Ramos (cell line): ENCODE results near the gene IHH.

ENCODE experiments used
- in situ Hi-C: fragments of 300-500 bp; cut with MboI; formaldehyde crosslinking; loops from one replicate; pipeline ENCODE4 v1.14.3; 2022; ENCODE audit warnings: low sequenced_read_pairs; ENCODE audit not compliant: unreplicated experiment

Gene IHH

DNA sequence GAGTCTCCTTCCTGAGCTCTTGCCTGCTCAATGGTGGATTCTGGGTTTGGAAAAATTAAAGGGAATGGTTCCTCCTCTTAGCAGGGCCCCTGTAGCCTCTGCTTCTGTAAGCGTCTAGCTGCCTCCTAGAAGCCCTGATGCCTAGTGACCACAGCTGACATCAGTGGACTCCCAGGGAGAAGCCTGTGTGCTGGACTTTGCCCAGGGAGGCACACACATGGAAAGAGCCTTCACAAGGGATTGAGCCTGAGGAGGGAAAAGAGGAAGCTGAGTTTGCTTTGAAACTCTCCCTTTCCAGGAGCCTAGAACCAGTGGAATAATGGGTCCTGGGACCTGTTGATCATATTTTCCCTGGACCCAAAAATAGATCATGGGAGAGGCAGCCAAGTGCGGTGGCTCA lies 18.0 kb downstream of the IHH start:
- in situ Hi-C loops, result no loop called here

DNA sequence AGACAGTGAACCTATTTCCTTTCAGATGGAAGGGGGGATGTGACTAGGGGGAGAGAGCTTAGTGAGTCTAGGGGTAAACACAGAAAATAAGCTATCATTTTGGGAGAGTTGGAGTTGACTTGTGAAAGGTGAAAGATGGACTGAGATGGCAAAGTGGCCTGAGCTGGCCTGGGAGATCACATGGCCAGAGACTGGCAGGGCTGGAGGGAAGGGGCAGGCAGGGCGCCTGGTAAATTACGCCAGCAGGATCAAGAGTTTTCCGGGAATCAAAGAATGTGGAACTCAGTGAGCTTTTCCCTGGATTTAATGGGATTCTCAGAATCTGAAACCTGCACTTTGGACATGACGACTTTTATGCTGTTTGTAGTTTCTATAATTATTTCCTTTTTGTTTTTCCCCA lies 18.6 kb downstream of the IHH start:
- in situ Hi-C loops, result no loop called here

DNA sequence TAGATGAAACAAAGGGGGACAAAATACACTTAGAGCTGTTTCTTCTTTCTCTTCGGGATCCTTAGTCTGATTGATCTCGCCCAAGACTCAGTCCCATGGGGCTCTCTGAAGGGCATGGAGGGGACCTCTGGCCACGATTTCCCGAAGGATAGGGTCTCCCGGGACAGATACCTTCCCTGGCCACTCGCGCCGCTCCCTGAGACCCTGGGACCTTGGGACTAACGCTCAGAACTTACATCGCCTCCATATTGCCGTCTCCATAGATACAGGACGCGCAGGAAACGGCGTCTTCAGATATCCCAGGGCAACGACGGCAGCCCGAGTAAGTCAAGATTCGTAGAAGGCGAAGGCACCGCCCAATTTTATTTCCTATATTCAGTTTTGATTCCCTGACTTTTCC lies 19.5 kb downstream of the IHH start, which contains the start of gene CFAP65:
Gene CFAP65 (minus strand): TSS at position 265 of the 400 bp plus-strand sequence. CDS start 2,468 bp downstream, outside the sequence.
- in situ Hi-C loops, result no loop called here

DNA sequence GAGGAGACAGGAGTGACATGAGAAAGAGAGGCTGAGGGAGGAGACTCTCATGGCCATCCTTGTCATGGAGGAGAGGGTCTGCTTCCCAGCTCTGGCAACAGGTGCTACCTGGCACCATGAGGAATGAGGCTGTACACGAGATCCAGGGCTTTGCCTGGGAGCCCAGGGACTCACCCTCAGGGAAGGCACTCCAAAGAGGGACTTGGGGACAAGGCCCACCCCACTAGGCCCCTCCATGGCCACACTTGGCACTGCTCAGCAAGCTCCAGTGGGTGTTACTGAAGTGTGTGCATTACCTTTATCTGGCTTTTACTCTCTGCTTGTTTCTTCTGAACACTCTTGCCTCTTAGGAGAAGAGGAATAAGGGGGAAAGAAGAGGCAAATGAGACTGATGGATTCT lies 22.1 kb downstream of the IHH start:
- in situ Hi-C loops, result no loop called here

DNA sequence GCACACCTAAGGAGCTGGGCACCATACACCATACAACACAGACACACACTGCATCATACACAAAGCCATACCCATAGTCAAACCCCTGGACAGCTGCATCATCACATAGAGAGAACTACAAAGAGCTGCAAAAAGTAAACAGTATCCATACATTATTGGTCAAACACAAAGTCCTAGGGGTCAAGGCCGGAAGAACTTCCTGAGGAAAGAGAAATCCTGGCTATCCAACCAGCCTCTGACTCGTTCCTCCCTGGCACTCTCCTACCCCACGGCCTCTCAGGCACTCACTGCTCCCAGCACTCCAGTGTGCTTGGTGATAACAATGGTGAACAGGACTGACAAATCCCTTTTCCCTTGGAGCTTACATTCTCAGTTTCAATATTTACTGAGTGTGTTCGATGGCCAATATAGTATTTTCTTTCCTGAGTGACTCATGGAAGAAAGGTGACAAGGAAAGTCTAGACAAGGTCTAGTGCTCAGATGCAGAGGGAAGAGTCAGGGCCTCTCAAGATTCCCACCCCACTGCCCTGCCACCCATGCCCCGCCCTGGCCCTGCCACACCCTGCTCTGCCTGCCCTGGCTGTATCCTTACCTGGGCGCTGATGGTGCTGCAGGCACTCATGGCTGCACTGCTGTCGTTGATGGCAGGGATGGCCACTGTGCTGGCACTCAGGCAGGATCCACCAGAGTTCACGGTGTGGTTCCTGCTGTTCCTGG lies 22.8 kb downstream of the IHH start:
- in situ Hi-C loops, result no loop called here

DNA sequence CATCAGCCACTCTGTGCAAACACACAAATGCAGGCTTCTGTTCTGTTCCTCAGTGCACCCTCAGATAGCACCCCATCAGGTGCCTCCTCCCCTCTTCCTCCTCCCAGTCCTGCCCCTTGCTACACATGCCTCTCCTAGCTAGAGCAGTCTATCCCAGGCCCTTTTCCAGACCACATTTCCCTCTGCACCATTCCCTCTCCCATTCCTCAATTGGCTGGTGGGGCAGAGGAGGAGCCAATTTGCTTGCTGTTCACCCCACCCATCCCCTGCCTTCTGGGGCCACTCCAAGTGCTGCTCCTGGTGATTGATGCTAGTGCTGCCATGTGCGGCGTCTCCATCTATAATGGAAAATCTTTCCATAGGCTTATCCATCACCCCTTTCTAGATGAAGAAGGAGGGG lies 24.8 kb downstream of the IHH start:
- in situ Hi-C loops, result no loop called here

DNA sequence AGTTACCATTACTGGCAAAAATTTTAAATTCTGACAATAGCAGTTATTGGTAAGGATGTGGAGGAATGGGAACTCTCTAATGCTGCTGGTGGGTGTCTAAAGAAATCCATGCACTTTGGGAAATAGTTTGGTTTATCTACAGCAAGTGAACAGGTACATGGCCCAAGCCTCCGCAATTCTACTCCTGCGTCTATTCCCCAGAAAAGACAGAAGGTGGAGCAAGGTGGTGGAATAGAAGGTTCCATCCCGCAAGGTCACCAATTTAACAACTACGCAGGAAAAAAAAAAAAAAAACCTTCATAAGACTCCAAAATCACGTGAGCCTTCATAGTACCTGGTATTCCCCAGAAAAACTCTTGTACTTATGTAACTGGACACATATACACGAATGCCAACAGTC lies 25.9 kb downstream of the IHH start:
- in situ Hi-C loops, result no loop called here

DNA sequence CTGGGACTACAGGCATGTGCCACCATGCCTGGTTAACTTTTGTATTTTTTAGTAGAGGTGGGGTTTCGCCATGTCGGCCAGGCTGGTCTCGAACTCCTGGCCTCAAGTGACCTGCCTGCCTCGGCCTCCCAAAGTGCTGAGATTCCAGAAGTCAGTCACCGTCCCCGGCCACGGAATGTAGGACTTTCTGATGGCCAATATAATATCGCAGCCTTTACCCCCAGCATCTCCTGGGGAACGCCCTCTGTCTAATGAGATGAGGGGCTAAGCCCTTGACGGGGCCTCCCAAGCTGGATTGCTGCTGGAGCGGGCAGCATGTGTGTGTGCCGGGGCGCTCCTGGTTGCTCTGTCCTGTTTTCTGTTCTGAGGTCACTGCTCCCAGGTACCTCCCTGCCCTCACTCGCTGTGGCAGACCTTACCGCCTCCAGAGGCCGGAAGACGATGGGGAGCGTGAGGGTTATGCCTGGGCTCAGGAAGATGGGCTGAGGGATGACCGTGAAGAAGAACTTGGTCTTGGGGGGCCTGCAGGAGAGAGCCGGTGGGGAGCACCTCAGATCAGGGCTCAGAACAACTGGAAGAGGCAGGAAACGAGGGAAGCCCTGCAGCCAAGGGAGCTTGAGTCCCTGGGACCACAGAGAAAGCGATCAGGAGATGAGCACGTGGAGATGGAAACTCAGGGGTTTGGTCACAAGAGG lies 28.5 kb downstream of the IHH start:
- in situ Hi-C loops, result no loop called here

DNA sequence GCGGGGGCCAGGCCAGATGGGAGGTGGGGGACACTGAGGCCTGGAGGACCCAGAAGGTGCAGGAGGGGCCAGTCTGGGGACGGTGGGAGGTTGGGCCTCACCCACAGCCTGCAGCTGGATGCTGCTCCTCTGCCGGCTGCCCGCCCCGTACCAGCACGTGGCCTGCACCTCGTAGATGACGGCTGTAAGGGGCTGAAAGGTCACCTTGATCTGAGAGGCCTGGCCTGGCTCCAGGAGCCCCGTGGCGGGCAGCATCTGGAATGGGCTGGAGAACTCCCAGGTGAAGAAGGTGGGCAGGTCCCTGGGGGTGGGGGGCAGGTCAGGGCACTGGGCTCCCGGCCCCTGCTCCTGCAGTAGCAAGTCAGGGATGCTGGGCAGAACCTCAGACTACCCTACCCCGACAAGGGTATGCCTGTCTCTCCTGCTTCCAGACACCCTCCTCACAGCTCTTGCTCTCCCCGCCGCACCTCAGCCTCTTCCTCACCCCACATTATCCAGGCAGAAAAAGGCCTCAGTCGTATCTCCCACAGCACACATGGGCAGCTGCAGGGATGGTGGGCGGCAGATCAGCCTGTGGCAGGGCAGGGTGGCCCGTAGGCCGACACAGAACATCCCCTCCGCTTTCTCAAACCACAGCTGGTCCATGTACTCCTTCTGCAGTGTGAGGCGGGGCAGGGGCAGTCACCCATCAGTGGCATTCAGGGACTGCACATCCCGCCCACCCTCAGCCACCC lies 29.5 kb downstream of the IHH start:
- in situ Hi-C loops, result no loop called here

DNA sequence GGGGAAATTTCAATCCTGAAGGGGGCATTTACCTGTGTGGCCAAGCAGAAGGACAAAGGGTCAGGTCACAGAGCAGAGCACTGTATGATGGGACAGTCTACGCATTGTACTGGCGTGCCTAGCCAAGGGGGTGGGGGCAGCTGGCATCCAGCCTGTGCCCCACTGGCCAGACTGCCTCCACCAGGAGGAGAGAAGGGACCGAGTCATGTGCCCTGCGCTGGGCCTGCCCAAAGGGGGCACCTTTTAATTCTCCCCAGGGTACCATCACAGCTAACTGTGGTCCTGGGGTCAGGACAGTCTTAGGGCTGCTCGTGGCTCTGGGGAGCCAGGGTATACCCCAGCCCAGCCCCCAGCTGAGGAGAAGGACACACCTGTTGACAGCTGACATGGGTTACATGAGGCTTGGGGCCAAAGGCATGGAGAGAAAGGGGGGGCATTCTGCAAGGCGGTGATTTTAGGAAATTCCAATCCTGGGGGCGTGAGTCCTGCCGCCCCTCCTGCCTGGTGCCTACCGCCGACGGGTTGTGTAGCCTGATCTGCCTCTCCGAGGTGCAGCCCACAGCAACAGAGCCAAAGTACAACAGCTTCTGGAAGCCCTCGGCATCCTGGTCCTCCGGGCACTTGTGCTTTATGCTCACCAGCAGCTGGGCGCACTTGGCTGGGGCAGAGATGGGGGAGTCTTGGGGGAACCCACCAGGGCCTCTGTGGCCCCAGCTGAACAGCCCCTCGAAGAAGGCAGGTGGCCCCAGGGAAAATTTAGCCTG lies 30.4 kb downstream of the IHH start:
- in situ Hi-C loops, result no loop called here

DNA sequence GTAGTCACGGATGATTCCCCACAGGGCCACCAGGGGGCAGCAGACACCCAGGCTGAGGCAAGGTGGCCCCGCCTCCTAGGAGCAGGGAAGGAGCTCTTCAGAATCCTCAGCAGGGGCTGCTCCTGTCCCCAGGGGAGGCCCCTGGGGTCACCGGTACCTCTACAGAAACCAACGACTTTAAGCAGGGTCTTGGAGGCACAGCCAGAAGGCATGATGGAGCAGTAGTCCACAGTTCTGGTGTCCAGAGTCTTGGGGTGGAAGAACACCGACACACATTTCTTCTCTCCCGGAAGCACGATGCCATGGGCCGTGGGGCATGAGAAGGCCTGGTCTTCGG lies 30.9 kb downstream of the IHH start:
- in situ Hi-C loops, result loop anchor here (10.0 kb wide), 1 partner anchor 125 kb away; no protein-coding TSS in a partner anchor

DNA sequence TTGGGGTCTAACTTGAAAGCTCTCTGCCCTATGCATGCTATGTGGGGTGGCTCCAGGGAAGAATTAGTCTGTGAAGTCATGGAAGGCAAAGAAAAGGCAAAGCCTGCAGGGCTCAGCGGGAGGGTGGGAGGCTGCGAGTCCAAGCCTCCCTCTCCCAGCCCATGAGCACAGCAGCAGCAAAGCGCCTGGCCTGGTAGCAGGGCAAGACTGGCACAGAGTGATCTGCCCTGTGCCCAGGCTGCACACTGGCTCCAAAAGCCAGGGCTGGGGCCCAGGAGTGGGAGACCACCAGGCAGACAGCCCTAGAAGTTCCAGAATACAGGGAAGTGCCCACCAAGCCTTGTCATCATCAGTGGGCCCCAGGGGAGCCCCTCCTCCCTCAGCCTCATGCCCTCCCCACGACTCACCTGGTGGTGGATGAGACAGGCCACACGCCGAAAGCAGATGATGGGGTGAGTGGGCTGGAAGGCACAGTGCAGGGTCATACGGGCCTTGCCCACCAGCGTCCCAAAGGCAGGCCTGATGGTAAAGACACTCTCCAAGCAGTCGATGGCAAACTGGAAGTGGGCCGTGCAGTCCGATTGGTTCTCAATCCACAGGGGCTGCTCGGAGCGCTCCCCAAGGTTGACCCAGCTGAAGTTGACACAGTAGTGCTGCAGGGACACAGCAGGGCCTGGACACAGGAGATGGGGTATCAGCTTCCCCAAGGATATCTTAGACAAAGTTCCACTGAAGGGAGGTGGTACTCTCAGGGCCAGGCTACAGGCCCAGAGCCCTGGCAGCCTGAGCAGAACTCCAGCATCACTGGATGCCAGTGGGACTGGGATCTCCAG lies 31.5 kb downstream of the IHH start:
- in situ Hi-C loops, result loop anchor here (10.0 kb wide), 1 partner anchor 126 kb away; no protein-coding TSS in a partner anchor

DNA sequence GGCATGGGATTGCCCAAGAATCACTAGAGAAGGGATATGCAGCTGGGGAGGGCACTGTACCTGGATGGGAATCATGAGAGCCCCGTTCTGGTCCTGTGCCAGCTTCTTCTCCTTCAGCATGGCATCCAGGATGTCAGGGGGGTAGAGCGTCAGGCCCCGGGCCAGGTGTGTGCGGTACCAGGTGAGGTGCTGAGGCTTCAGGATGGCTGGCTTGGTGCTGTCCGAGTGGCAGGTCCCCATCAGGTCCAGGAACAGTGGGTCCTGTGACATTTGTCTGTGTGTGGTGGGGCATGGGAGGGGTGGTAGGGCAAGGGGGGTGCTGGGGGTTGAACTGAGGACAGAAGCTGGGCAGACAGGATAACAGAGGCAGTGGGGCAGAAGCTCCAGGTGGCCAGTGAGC lies 32.6 kb downstream of the IHH start:
- in situ Hi-C loops, result loop anchor here (10.0 kb wide), 1 partner anchor 127 kb away; no protein-coding TSS in a partner anchor

DNA sequence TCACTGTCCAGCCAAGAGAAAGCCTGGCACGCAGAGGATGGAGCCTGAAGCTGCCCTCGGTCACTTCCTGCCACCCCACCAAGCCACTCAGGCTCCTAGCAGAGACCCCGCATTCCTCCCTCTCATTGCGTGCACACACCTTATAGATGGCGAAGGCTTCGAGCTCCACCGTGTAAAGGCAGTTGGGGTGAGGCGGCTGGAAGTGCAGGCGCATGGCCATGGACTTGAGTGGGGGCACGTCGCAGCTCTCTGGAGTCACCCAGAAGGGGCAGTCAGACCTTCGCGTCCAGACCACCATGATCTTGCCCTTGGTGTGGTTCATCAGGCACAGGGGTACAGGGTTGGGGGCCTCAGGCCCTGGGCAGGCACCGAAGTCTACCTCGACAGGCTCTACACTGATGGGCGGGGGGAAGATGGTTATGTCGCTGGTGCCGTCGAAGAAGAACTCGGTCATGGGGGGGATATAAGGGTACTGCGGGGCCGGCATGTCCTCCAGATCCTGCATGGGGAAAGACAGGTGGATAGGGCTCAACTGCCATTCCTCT lies 33.1 kb downstream of the IHH start:
- in situ Hi-C loops, result loop anchor here (10.0 kb wide), 1 partner anchor 127 kb away; no protein-coding TSS in a partner anchor

DNA sequence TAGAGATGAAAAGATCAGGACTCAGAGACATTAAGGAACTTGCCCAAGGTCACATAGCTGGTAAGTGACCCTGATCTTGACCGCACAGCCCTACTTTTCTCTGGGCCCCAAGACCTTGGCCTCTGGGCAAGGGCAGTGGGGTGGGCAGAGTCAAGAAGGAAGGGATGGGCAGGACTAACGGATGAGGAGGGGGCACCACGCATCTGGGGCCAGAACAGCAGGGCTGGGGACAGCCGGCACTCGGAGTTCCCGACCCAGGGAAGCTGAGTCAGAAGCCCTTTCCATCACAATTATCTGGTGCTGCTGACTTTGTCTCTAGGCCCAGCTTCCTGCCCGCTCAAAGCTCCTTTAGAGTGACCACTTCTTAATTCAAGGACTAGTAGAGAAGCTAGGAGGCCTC lies 33.8 kb downstream of the IHH start:
- in situ Hi-C loops, result loop anchor here (10.0 kb wide), 1 partner anchor 128 kb away; no protein-coding TSS in a partner anchor

DNA sequence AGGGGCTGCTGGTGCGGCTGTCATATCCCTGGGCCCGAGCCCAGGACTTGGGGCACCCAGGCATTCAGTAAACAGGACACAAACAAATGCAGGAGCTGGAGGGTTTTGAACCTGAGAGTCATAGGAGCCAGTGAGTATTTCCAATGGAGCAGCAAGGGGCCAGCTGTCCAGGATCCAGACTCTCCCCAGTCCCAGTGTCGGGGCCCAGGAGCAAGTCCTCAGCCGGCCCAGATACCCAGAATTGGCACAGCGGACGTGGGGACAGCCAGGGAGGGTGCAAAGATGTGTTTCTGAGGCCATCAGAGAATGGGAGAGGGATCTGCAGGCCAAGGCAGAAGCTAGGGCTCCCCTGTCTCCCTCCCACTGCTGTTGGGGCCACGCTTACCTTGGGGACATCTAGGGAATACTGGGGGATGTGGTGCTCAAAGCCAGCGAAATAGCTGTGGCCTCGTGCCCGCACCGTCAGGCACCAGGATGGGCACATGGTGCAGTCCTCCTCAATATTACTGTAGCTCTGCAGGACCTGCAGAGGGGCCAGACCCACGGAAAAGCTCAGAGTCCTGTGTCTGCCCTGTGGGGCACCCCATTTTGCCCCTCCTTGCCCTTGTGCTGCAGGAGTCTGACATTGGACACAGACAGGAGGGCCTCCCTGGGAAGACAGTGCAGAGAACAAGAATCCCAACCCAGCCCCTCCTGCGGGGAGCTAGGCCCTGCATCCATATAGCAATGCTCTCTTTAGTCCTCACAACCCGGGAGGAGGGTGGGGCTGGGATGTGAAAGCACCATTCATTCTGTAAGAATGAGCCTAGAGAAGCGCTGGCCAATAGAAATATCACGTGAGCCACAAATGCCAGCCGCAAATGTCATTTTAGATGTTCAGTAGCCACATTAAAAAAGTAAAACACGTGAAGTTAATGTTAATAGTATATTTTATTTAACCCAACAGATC lies 34.8 kb downstream of the IHH start:
- in situ Hi-C loops, result loop anchor here (10.0 kb wide), 1 partner anchor 129 kb away; no protein-coding TSS in a partner anchor

DNA sequence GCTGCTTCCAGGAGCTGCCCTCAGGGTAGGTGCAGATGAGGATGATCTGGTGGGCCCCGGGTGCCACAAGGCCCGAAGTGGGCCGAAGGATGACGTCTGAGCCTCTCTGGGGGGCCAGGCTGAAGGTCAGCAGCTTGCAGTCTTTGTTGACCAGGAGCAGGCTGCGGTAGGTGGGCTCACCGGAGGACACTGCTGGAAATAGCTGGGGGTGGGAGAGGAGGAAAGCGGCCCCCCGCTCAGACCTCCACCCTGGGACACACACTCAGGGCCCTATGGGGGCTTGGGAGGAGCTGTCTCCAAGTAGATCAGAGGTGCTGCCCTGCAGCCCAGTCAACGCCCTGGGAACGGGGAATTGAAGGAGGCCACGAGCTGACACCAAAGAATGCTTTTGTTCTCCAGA lies 36.7 kb downstream of the IHH start:
- in situ Hi-C loops, result loop anchor here (10.0 kb wide), 1 partner anchor 131 kb away; no protein-coding TSS in a partner anchor
